ENCODE results near the gene SH3BP2. TPM values are rescaled to one million over a fixed set of nuclear protein-coding genes. Genes with fewer than 3 reads are reported as not detected.

The SH3BP2 gene
- total RNA-seq, 3 donors from 2014 or later, result 40.5 to 74.8 (median 59.3) TPM

Other genes with a start within 250 kb of the SH3BP2 start
- gene TNIP2, start 36.7 kb upstream of the SH3BP2 start, total RNA-seq, result 10 to 100 TPM; 46.4 to 73.4 (median 64.2) TPM
- gene ADD1, start 50.8 kb downstream of the SH3BP2 start, total RNA-seq, result 100 to 1,000 TPM; 161 to 193 (median 181) TPM
- gene NOP14, start 170.3 kb downstream of the SH3BP2 start, total RNA-seq, result 10 to 100 TPM; 21.2 to 33.1 (median 23.4) TPM
- 1 to 10 TPM; 3.8 to 6.9 (median 5.8) TPM for gene GRK4, start 170.5 kb downstream of the SH3BP2 start, total RNA-seq